Mammary epithelial cell (primary cell): ENCODE results near the gene DTYMK.

Source experiments
- EZH2 ChIP-seq: IDR thresholded peaks from 2 replicates; pipeline ENCODE4 v1.6.1; 2012; ENCODE audit warnings: low read length, inconsistent platforms, borderline replicate concordance
- TF ChIP-seq, protein P1 (sequence below), 2 donors: IDR thresholded peaks in 1 of 2; conservative IDR thresholded peaks in 1 of 2; 2 replicates each; pipeline ENCODE4 v1.5.1; 2011 to 2012; ENCODE audit warnings: inconsistent platforms in 2 of 2, low read length in 2 of 2, mild to moderate bottlenecking in 2 of 2, control low read depth in 1 of 2, low read depth in 1 of 2; ENCODE audit not compliant: insufficient read depth in 1 of 2; ENCODE audit errors: extremely low read depth in 1 of 2

DNA sequence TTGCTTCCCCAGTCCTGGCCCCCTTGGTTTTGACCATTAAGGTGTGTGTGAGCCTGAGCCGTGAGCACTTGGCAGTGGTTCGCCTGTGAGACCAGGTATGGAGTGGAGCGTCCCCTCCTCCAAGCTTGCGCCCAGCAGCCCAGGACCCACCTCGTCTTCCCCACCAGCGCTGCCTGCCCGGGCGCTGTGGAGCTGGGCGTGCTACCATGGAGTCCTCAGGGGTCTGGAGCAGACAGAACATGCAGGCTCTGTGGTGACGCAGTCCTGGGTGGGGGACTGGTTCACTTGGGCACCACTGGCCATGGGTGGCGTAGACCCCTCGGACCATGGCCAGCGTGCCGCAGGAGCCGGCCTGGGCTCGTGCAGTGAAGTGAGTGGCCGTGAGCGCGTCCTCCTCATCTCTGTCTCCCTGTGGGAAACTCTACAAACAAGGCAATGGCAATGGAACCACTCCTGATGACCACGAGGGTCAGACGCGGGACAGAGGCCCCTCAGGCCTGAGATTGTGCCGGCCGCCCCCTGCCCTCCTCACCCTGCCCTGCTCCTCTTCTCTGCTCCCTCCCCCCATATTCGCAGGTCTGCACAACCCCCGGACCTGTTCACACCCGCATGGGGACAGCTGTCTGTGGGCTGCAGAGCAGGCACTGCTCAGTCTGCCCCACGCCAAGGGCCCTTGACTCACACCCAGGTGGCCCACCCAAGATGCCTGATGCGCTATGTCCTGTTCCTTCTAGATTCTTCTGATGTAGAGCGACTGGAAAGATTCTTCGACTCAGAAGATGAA lies 15.0 kb downstream of the DTYMK start:
- TF ChIP-seq, protein P1, sequence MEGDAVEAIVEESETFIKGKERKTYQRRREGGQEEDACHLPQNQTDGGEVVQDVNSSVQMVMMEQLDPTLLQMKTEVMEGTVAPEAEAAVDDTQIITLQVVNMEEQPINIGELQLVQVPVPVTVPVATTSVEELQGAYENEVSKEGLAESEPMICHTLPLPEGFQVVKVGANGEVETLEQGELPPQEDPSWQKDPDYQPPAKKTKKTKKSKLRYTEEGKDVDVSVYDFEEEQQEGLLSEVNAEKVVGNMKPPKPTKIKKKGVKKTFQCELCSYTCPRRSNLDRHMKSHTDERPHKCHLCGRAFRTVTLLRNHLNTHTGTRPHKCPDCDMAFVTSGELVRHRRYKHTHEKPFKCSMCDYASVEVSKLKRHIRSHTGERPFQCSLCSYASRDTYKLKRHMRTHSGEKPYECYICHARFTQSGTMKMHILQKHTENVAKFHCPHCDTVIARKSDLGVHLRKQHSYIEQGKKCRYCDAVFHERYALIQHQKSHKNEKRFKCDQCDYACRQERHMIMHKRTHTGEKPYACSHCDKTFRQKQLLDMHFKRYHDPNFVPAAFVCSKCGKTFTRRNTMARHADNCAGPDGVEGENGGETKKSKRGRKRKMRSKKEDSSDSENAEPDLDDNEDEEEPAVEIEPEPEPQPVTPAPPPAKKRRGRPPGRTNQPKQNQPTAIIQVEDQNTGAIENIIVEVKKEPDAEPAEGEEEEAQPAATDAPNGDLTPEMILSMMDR (conservative IDR thresholded peaks at IDR 0.05 in 1 of 2, IDR thresholded peaks at IDR 0.05 in 1 of 2; ENCODE audit: extremely low read depth in 1 of 2, insufficient read depth in 1 of 2, low read depth in 1 of 2, low read length in 2 of 2): no peak
- TF ChIP-seq EZH2: no peak
